Activated T-helper 2 cell treated with anti-CD3 and anti-CD28 coated beads, Interferon-gamma antibody, Interleukin-2, Interleukin-4, amounts not matched to agents 10 μg/mL and 5 μg/mL and 100 μg/mL, durations not matched to agents 14 hours and 24 hours and 36 hours (primary cell): ENCODE results near the gene RGS18. TPM values are rescaled to one million over a fixed set of nuclear protein-coding genes. Genes with fewer than 3 reads are reported as not detected.
"Not testable (repeated sequence)": the region's sequence is repeated elsewhere in the genome, so short reads cannot be mapped to it uniquely, and the experiment has no call there.

Experiments used
- DNase-seq: peaks from one replicate; pipeline ENCODE4 v3.0.0; 2021; ENCODE audit warnings: low spot score
- H3K27ac Mint-ChIP-seq: one replicate; pipeline ENCODE4 v1.8.0; 2021; ENCODE audit warnings: mixed read lengths
- H3K27me3 Mint-ChIP-seq: one replicate; pipeline ENCODE4 v1.8.0; 2021; ENCODE audit warnings: low read depth, mixed read lengths
- H3K36me3 Mint-ChIP-seq: one replicate; pipeline ENCODE4 v1.8.0; 2021; ENCODE audit warnings: low read depth, mixed read lengths
- H3K4me1 Mint-ChIP-seq: one replicate; pipeline ENCODE4 v1.8.0; 2021; ENCODE audit warnings: low read depth, mixed read lengths
- H3K4me3 Mint-ChIP-seq: one replicate; pipeline ENCODE4 v1.8.0; 2021; ENCODE audit warnings: low read depth, mild to moderate bottlenecking, moderate library complexity, mixed read lengths
- H3K9me3 Mint-ChIP-seq: one replicate; pipeline ENCODE4 v1.8.0; 2021; ENCODE audit warnings: mixed read lengths
- intact Hi-C: fragments of 100-400 bp; cut with micrococcal nuclease; formaldehyde crosslinking; loops from one replicate; pipeline ENCODE4 v1.15.1; 2023
- total RNA-seq: library from RNA; stranded (reverse); gene quantifications from 2 replicates; pipeline ENCODE4 v1.2.3, GENCODE V29; 2022

The RGS18 gene
- total RNA-seq, 1 donor from 2014 or later = not detected

- H3K9me3 Mint-ChIP-seq = peaks cover 1% of the 10 kb centered on the region
- H3K36me3 Mint-ChIP-seq = no peaks in the 10 kb centered on the region
- no peaks in the 10 kb centered on the region for H3K27me3 Mint-ChIP-seq
- DNase-seq = no peak
- no peak overlapping the region for H3K4me3 Mint-ChIP-seq
- no peak overlapping the region for H3K27ac Mint-ChIP-seq
- no peaks in the 10 kb centered on the region for H3K4me1 Mint-ChIP-seq
- intact Hi-C loops = no loop called here
These were observed 12.1 kb downstream of the RGS18 start for GRCh38 chr1:192170196-192170984.

GRCh38 chr1:192171123-192171522 lies 12.9 kb downstream of the RGS18 start:
- intact Hi-C loops = no loop called here
- H3K4me1 Mint-ChIP-seq = no peaks in the 10 kb centered on the region
- no peak overlapping the region for H3K27ac Mint-ChIP-seq
- H3K36me3 Mint-ChIP-seq = no peaks in the 10 kb centered on the region
- no peak overlapping the region for H3K4me3 Mint-ChIP-seq
- no peaks in the 10 kb centered on the region for H3K27me3 Mint-ChIP-seq
- no peak for DNase-seq
- H3K9me3 Mint-ChIP-seq = no peaks in the 10 kb centered on the region

GRCh38 chr1:192175971-192176370 lies 17.7 kb downstream of the RGS18 start:
- no peak for DNase-seq
- no peak overlapping the region for H3K4me3 Mint-ChIP-seq
- no peaks in the 10 kb centered on the region for H3K36me3 Mint-ChIP-seq
- H3K4me1 Mint-ChIP-seq = no peaks in the 10 kb centered on the region
- no peaks in the 10 kb centered on the region for H3K27me3 Mint-ChIP-seq
- H3K27ac Mint-ChIP-seq = no peak overlapping the region
- intact Hi-C loops = no loop called here
- no peaks in the 10 kb centered on the region for H3K9me3 Mint-ChIP-seq

- intact Hi-C loops = no loop called here
- H3K4me1 Mint-ChIP-seq = no peaks in the 10 kb centered on the region
- no peaks in the 10 kb centered on the region for H3K9me3 Mint-ChIP-seq
- H3K27me3 Mint-ChIP-seq = no peaks in the 10 kb centered on the region
- DNase-seq = no peak
- no peak overlapping the region for H3K4me3 Mint-ChIP-seq
- no peak overlapping the region for H3K27ac Mint-ChIP-seq
- H3K36me3 Mint-ChIP-seq = no peaks in the 10 kb centered on the region
These were observed 25.5 kb downstream of the RGS18 start for GRCh38 chr1:192183788-192184187.

- intact Hi-C loops = no loop called here
- Mint-ChIP-seq H3K4me1 (no peaks in the 10 kb centered on the region), H3K27ac (no peak overlapping the region), H3K4me3 (no peak overlapping the region), H3K9me3 (no peaks in the 10 kb centered on the region), H3K36me3 (no peaks in the 10 kb centered on the region), H3K27me3 (no peaks in the 10 kb centered on the region)
- DNase-seq = no peak
These were observed 27.9 kb downstream of the RGS18 start for GRCh38 chr1:192186197-192186596.

GRCh38 chr1:192190066-192190465 lies 31.8 kb downstream of the RGS18 start:
- intact Hi-C loops = no loop called here
- Mint-ChIP-seq H3K4me3 (no peak overlapping the region), H3K4me1 (no peaks in the 10 kb centered on the region), H3K27ac (no peak overlapping the region), H3K36me3 (no peaks in the 10 kb centered on the region), H3K9me3 (no peaks in the 10 kb centered on the region), H3K27me3 (no peaks in the 10 kb centered on the region)
- DNase-seq = no peak

GRCh38 chr1:192201303-192201702 lies 43.0 kb downstream of the RGS18 start:
- Mint-ChIP-seq H3K27ac (no peak overlapping the region), H3K4me1 (no peaks in the 10 kb centered on the region), H3K4me3 (no peak overlapping the region), H3K9me3 (peaks cover 22% of the 10 kb centered on the region), H3K27me3 (no peaks in the 10 kb centered on the region), H3K36me3 (no peaks in the 10 kb centered on the region)
- no peak for DNase-seq
- intact Hi-C loops = no loop called here

- Mint-ChIP-seq H3K9me3 (peaks cover 6% of the 10 kb centered on the region), H3K27me3 (no peaks in the 10 kb centered on the region), H3K27ac (no peak overlapping the region), H3K4me3 (no peak overlapping the region), H3K4me1 (peaks cover 2% of the 10 kb centered on the region), H3K36me3 (no peaks in the 10 kb centered on the region)
- DNase-seq = no peak
- intact Hi-C loops = no loop called here
These were observed 66.1 kb downstream of the RGS18 start for GRCh38 chr1:192224396-192224795.

- intact Hi-C loops = no loop called here
- DNase-seq = no peak
- Mint-ChIP-seq H3K4me3 (no peak overlapping the region), H3K9me3 (peaks cover 6% of the 10 kb centered on the region), H3K27ac (no peak overlapping the region), H3K4me1 (peaks cover 2% of the 10 kb centered on the region), H3K27me3 (no peaks in the 10 kb centered on the region), H3K36me3 (no peaks in the 10 kb centered on the region)
These were observed 66.6 kb downstream of the RGS18 start for GRCh38 chr1:192224846-192225245.

GRCh38 chr1:192225266-192225665 lies 67.0 kb downstream of the RGS18 start:
- no peaks in the 10 kb centered on the region for H3K27me3 Mint-ChIP-seq
- H3K4me1 Mint-ChIP-seq = peaks cover 2% of the 10 kb centered on the region
- no peaks in the 10 kb centered on the region for H3K36me3 Mint-ChIP-seq
- intact Hi-C loops = no loop called here
- H3K9me3 Mint-ChIP-seq = peaks cover 6% of the 10 kb centered on the region
- no peak overlapping the region for H3K27ac Mint-ChIP-seq
- DNase-seq = no peak
- no peak overlapping the region for H3K4me3 Mint-ChIP-seq

GRCh38 chr1:192225703-192226102 lies 67.4 kb downstream of the RGS18 start:
- peaks cover 6% of the 10 kb centered on the region for H3K9me3 Mint-ChIP-seq
- H3K36me3 Mint-ChIP-seq = no peaks in the 10 kb centered on the region
- H3K27me3 Mint-ChIP-seq = no peaks in the 10 kb centered on the region
- no peak for DNase-seq
- intact Hi-C loops = no loop called here
- H3K4me1 Mint-ChIP-seq = peaks cover 2% of the 10 kb centered on the region
- no peak overlapping the region for H3K27ac Mint-ChIP-seq
- H3K4me3 Mint-ChIP-seq = no peak overlapping the region

GRCh38 chr1:192227330-192227729 lies 69.1 kb downstream of the RGS18 start:
- no peaks in the 10 kb centered on the region for H3K27me3 Mint-ChIP-seq
- no peak overlapping the region for H3K4me3 Mint-ChIP-seq
- H3K27ac Mint-ChIP-seq = no peak overlapping the region
- H3K4me1 Mint-ChIP-seq = peaks cover 2% of the 10 kb centered on the region
- no peak for DNase-seq
- peaks cover 6% of the 10 kb centered on the region for H3K9me3 Mint-ChIP-seq
- intact Hi-C loops = no loop called here
- no peaks in the 10 kb centered on the region for H3K36me3 Mint-ChIP-seq

- DNase-seq, intact Hi-C loops, H3K9me3 Mint-ChIP-seq, H3K4me1 Mint-ChIP-seq, H3K36me3 Mint-ChIP-seq, H3K4me3 Mint-ChIP-seq, H3K27ac Mint-ChIP-seq, H3K27me3 Mint-ChIP-seq: not testable (repeated sequence)
These were observed 69.7 kb downstream of the RGS18 start for GRCh38 chr1:192227980-192228379.
